HG02588 (cell line): ENCODE results near the gene CES3.

ENCODE experiments used
- ATAC-seq: cut with Tn5 transposase; IDR thresholded peaks from one replicate; pipeline ENCODE4 v1.9.1; 2021; ENCODE audit warnings: mild to moderate bottlenecking, moderate library complexity; ENCODE audit not compliant: unreplicated experiment

The CES3 gene

GRCh38 chr16:67000384-67001351 is 39.6 kb downstream of the CES3 start:
- ATAC-seq = no peak

- no peak for ATAC-seq
These were observed 40.7 kb downstream of the CES3 start for GRCh38 chr16:67001726-67002125.

GRCh38 chr16:67006930-67007658 is 46.0 kb downstream of the CES3 start:
- ATAC-seq = no peak

DNA sequence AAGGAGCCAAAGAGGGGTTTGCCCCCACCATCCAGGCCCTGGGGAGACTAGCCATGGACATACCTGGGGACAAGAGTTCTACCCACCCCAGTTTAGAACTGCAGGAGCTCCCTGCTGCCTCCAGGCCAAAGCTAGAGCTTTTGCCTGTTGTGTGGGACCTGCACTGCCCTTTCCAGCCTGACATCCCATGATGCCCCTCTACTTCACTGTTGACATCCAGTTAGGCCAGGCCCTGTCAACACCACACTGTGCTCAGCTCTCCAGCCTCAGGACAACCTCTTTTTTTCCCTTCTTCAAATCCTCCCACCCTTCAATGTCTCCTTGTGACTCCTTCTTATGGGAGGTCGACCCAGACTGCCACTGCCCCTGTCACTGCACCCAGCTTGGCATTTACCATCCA is 48.1 kb downstream of the CES3 start:
- no peak for ATAC-seq

- no peak for ATAC-seq
These were observed 50.2 kb downstream of the CES3 start for GRCh38 chr16:67011274-67011673.

- ATAC-seq = no peak
These were observed 52.3 kb downstream of the CES3 start for GRCh38 chr16:67013233-67013822.

- ATAC-seq = peak; percentile 40
These were observed 53.0 kb downstream of the CES3 start for GRCh38 chr16:67013823-67014633.

DNA sequence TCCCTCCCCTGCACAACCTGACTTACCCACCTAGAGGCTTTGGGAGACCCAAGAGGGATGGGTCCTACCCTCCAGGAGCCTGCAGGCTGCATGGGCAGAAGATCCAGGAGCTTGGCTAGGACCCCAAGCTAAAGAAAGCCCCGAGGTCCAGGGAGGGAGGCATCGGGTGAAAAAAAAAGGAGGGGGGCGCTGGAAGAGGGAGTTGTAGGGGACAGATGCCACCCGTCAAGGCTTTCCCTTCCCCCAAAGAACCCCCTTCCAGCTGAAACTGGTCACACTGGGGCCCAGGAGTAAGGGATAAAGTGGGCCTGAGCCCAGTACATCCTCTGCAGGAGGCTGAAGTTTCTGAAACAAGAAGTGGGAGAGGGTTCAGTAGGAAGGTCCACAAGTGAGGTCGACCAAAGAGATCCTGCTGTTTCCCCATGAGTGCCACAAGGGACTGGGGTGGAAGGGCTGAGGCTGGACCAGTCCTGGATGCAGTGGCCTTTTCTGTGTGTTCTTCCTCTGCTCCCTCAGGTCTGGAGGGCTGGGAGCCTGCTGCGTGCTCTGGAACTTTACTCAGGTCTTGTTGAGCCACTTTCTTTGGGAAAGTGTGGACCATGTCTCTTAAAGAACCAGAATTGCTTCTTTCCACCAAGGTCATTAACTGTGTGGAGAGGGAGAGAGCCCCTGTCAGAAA is 53.7 kb downstream of the CES3 start:
- no peak for ATAC-seq

DNA sequence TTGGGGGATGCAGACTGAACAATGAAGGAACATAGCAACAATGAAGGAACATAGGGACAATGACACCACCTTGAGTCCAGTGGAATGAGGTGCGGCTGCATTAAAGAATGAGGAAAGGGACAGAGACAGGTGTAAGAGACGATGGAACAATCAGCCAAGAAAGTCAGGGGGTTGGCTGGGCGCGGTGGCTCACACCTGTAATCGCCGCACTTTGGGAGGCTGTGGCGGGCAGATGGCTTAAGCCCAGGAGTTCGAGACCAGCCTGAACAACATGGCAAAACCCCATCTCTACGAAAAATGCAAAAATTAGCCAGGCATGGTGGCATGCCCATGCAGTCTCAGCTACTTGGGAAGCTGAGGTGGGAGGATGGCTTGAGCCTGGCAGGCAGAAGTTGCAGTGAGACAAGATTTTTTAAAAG is 54.3 kb downstream of the CES3 start:
- ATAC-seq = no peak

GRCh38 chr16:67016143-67016542 is 55.1 kb downstream of the CES3 start:
- no peak for ATAC-seq

GRCh38 chr16:67016681-67017420 is 55.8 kb downstream of the CES3 start:
- ATAC-seq = no peak

GRCh38 chr16:67017421-67017750 is 56.3 kb downstream of the CES3 start:
- ATAC-seq = no peak

GRCh38 chr16:67017810-67018488 is 56.9 kb downstream of the CES3 start:
- ATAC-seq = peak; percentile 84

DNA sequence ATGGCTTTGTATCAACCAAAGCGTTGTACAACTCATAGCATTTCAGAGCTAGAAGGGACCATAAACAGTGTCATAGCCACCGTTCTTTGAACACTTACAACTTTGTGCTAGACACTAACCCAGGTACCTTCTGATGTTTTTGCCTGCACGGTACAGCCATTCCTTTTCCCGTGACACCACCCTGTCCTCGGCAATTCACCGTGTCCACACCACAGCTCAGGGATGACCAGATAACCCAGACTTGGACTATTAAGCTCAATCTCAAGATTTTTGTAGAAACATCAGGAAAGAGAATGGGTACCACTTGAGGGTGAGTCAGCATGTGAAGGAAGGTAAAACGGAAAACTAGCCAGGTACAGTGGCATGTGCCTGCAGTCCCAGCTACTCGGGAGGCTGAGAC is 58.1 kb downstream of the CES3 start:
- no peak for ATAC-seq

DNA sequence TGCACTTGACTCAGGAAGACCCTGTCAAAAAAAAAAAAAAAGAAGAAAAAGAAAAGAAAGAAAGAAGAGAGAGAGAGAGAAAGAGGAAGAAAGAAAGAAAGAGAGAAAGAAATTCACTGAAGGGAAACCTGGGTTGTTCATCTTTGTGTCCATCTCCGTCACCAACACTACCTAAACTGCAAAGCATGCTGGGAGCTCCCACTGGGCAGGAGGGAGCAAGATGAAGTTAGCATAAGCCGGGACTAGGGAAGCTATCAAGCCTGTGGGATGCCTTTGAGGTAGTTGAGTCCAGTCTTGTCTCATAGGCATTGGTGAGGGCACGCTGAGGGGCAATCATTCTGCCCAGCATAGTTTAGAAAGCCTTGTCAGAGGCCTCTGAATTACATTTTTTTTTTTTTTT is 60.3 kb downstream of the CES3 start:
- no peak for ATAC-seq

DNA sequence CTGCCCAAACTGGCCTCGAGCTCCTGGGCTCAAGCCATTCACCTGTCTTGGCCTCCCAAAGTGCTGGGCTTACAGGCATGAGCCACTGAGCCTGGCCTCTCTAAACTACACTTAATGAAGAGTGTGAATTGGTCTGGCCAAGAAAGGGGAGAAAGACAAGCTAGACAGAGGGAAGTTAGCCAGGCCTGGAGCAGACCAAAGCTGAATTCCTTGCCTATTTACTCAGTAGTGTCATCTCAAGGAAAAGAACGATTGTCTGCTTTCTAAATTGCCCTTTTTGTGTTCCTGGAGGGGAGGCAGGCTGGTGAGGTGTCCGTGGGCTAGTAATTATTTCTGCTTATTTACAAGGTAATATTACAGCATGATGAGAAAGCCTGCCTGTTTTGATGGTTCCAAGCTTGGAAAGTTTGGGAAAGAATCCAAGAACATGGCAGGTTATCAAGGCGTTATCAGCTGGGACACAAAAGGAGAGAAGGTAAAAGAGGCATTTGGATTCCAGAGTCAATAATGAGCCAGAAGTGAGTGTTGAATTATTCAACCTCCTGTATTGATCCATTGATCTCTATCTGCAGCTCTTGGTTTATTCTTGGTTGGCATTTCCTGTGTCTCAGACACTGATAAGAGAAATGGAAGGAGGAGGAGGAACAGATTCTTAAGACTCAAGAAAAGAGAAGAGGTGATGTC is 61.6 kb downstream of the CES3 start:
- ATAC-seq = no peak

DNA sequence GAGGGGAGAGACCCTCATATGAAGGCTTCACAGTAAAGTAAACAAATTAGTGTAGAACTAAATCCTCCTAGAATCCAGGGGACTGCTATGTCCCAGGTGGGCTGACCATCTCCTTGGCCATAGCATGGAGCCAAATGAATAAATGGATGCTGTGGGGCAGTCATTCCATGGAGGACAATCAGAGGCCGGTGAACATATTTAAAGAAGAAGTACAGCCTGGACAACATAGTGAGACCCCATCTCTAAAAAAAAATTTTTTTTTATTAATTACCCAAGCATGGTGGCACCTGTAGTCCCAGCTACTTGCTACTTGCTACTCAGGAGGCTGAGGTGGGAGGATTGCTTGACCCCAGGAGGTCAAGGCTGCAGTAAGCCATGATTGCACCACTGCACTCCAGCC is 62.6 kb downstream of the CES3 start:
- no peak for ATAC-seq
